Measurements from ENCODE around the gene ZNF431.

DNA sequence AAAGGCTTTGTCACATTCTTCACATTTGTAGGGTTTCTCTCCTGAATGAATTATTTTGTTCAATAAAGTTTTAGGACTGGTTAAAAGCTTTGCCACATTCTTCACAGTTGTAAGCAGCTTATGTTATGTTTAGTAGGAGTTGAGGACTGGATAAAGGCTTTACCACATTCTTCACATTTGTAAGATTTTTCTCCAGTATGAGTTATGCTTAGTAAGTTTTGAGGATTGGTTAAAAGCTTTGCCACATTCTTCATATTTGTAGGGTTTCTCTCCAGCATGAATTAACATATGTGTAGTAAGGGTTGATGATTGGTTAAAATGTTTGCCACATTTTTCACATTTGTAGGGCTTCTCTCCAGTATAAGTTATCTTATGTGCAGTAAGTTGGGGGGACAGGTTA is 79.9 kb downstream of the ZNF431 start:
- TF ChIP-seq, protein P1, sequence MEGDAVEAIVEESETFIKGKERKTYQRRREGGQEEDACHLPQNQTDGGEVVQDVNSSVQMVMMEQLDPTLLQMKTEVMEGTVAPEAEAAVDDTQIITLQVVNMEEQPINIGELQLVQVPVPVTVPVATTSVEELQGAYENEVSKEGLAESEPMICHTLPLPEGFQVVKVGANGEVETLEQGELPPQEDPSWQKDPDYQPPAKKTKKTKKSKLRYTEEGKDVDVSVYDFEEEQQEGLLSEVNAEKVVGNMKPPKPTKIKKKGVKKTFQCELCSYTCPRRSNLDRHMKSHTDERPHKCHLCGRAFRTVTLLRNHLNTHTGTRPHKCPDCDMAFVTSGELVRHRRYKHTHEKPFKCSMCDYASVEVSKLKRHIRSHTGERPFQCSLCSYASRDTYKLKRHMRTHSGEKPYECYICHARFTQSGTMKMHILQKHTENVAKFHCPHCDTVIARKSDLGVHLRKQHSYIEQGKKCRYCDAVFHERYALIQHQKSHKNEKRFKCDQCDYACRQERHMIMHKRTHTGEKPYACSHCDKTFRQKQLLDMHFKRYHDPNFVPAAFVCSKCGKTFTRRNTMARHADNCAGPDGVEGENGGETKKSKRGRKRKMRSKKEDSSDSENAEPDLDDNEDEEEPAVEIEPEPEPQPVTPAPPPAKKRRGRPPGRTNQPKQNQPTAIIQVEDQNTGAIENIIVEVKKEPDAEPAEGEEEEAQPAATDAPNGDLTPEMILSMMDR (IDR thresholded peaks at IDR 0.05) = no peak
- no peak for TF ChIP-seq POLR2A (IDR thresholded peaks at IDR 0.05)
